Stimulated activated CD8-positive, alpha-beta memory T cell treated with anti-CD3 and anti-CD28 coated beads, Interleukin-12 subunit alpha, Interleukin-12 subunit beta, amount 100 ng/mL, for 1 hour (primary cell): Measurements from ENCODE around the gene CCDC91.
"Not testable (repeated sequence)": the region's sequence is repeated elsewhere in the genome, so short reads cannot be mapped to it uniquely, and the experiment has no call there.

Experiments used
- DNase-seq: peaks from one replicate; pipeline ENCODE4 v3.0.0-alpha.2; 2020; ENCODE audit warnings: low read depth

The CCDC91 gene

GRCh38 chr12:28294300-28294699 lies 104.0 kb downstream of the CCDC91 start:
- no peak for DNase-seq

- DNase-seq, result no peak
Measured at GRCh38 chr12:28296287-28296686, 106.0 kb downstream of the CCDC91 start.

GRCh38 chr12:28303192-28303591 lies 112.9 kb downstream of the CCDC91 start:
- DNase-seq, result no peak

GRCh38 chr12:28306535-28306934 lies 116.3 kb downstream of the CCDC91 start:
- DNase-seq, result no peak

GRCh38 chr12:28308891-28309290 lies 118.6 kb downstream of the CCDC91 start:
- no peak for DNase-seq

- no peak for DNase-seq
Measured at GRCh38 chr12:28313631-28314030, 123.4 kb downstream of the CCDC91 start.

GRCh38 chr12:28316049-28316448 lies 125.8 kb downstream of the CCDC91 start:
- DNase-seq, result no peak

GRCh38 chr12:28318273-28318672 lies 128.0 kb downstream of the CCDC91 start:
- no peak for DNase-seq

- no peak for DNase-seq
Measured at GRCh38 chr12:28320353-28320752, 130.1 kb downstream of the CCDC91 start.

GRCh38 chr12:28327722-28328121 lies 137.5 kb downstream of the CCDC91 start:
- no peak for DNase-seq

GRCh38 chr12:28328967-28329366 lies 138.7 kb downstream of the CCDC91 start:
- DNase-seq, result no peak

GRCh38 chr12:28329727-28330126 lies 139.5 kb downstream of the CCDC91 start:
- DNase-seq, result not testable (repeated sequence)

GRCh38 chr12:28330232-28330631 lies 140.0 kb downstream of the CCDC91 start:
- not testable (repeated sequence) for DNase-seq

GRCh38 chr12:28331130-28331529 lies 140.9 kb downstream of the CCDC91 start:
- no peak for DNase-seq

GRCh38 chr12:28340261-28341045 lies 150.2 kb downstream of the CCDC91 start:
- no peak for DNase-seq

GRCh38 chr12:28343713-28344112 lies 153.5 kb downstream of the CCDC91 start:
- no peak for DNase-seq

- no peak for DNase-seq
Measured at GRCh38 chr12:28346567-28346966, 156.3 kb downstream of the CCDC91 start.

- DNase-seq, result no peak
Measured at GRCh38 chr12:28349196-28349595, 158.9 kb downstream of the CCDC91 start.

GRCh38 chr12:28350502-28350901 lies 160.2 kb downstream of the CCDC91 start:
- no peak for DNase-seq

- no peak for DNase-seq
Measured at GRCh38 chr12:28351414-28351813, 161.2 kb downstream of the CCDC91 start.

GRCh38 chr12:28355161-28355560 lies 164.9 kb downstream of the CCDC91 start:
- DNase-seq, result no peak

GRCh38 chr12:28360253-28360652 lies 170.0 kb downstream of the CCDC91 start:
- DNase-seq, result no peak

GRCh38 chr12:28367326-28367725 lies 177.1 kb downstream of the CCDC91 start:
- no peak for DNase-seq

GRCh38 chr12:28367993-28368392 lies 177.7 kb downstream of the CCDC91 start:
- no peak for DNase-seq
